T-helper 2 cell treated with Interferon-gamma antibody and Interleukin-4, amounts not matched to agents 100 ng/mL and 5 ng/mL, for 36 hours (primary cell): ENCODE results near the gene FNDC1. TPM values are rescaled to one million over a fixed set of nuclear protein-coding genes. Genes with fewer than 3 reads are reported as not detected.
"Not testable (repeated sequence)": the region's sequence is repeated elsewhere in the genome, so short reads cannot be mapped to it uniquely, and the experiment has no call there.

Experiments used
- intact Hi-C: fragments of 100-400 bp; cut with micrococcal nuclease; formaldehyde crosslinking; loops from one replicate; pipeline ENCODE4 v1.15.1; 2023
- total RNA-seq: library from RNA; stranded (reverse); gene quantifications from 2 replicates; pipeline ENCODE4 v1.2.3, GENCODE V29; 2022

Gene FNDC1
- total RNA-seq: not detected in 2 replicates

GRCh38 chr6:159169193-159169555 lies at the start of gene FNDC1:
FNDC1 (plus strand) TSS chr6:159169400; CDS start chr6:159169597, 197 bp downstream.
- intact Hi-C loops: loop anchor here (2.0 kb wide), 1 partner anchor 294 kb away; no protein-coding TSS in a partner anchor

GRCh38 chr6:159119791-159120190 lies 49.4 kb upstream of the FNDC1 start:
- intact Hi-C loops: no loop called here

GRCh38 chr6:159121486-159121885 lies 47.7 kb upstream of the FNDC1 start:
- intact Hi-C loops: no loop called here

- intact Hi-C loops: no loop called here
Observed at GRCh38 chr6:159122453-159122852, 46.7 kb upstream of the FNDC1 start.

GRCh38 chr6:159123831-159124230 lies 45.4 kb upstream of the FNDC1 start:
- intact Hi-C loops: not testable (repeated sequence)

- intact Hi-C loops: no loop called here
Observed at GRCh38 chr6:159125014-159125609, 44.1 kb upstream of the FNDC1 start.

GRCh38 chr6:159125951-159126352 lies 43.2 kb upstream of the FNDC1 start:
- intact Hi-C loops: no loop called here

GRCh38 chr6:159126590-159126989 lies 42.6 kb upstream of the FNDC1 start:
- intact Hi-C loops: no loop called here

GRCh38 chr6:159127701-159128100 lies 41.5 kb upstream of the FNDC1 start:
- intact Hi-C loops: no loop called here

GRCh38 chr6:159128978-159129377 lies 40.2 kb upstream of the FNDC1 start:
- intact Hi-C loops: no loop called here

GRCh38 chr6:159130846-159131245 lies 38.4 kb upstream of the FNDC1 start:
- intact Hi-C loops: no loop called here

- intact Hi-C loops: no loop called here
Observed at GRCh38 chr6:159131709-159132108, 37.5 kb upstream of the FNDC1 start.

- intact Hi-C loops: no loop called here
Observed at GRCh38 chr6:159132664-159133063, 36.5 kb upstream of the FNDC1 start.

GRCh38 chr6:159134701-159135364 lies 34.4 kb upstream of the FNDC1 start:
- intact Hi-C loops: loop anchor here (1.0 kb wide), 3 partner anchors 28 to 127 kb away; no protein-coding TSS in a partner anchor

GRCh38 chr6:159137676-159138075 lies 31.5 kb upstream of the FNDC1 start:
- intact Hi-C loops: no loop called here

- intact Hi-C loops: no loop called here
Observed at GRCh38 chr6:159142531-159142930, 26.7 kb upstream of the FNDC1 start.

GRCh38 chr6:159148641-159149040 lies 20.6 kb upstream of the FNDC1 start:
- intact Hi-C loops: no loop called here

- intact Hi-C loops: no loop called here
Observed at GRCh38 chr6:159149641-159150040, 19.6 kb upstream of the FNDC1 start.

- intact Hi-C loops: no loop called here
Observed at GRCh38 chr6:159151266-159151855, 17.8 kb upstream of the FNDC1 start.

GRCh38 chr6:159152041-159152440 lies 17.2 kb upstream of the FNDC1 start:
- intact Hi-C loops: no loop called here

- intact Hi-C loops: no loop called here
Observed at GRCh38 chr6:159152782-159153181, 16.4 kb upstream of the FNDC1 start.

GRCh38 chr6:159155679-159156078 lies 13.5 kb upstream of the FNDC1 start:
- intact Hi-C loops: no loop called here

GRCh38 chr6:159156089-159156488 lies 13.1 kb upstream of the FNDC1 start:
- intact Hi-C loops: no loop called here
